Thyroid gland (tissue), 4 donors: ENCODE results near the gene TRAK1. TPM values are rescaled to one million over a fixed set of nuclear protein-coding genes. Genes with fewer than 3 reads are reported as not detected.

Experiments
- DNase-seq, 2 donors: peaks; one replicate each; pipeline ENCODE4 v3.0.0-alpha.2; 2019
- H3K27ac ChIP-seq, 3 donors: fragments of 200-600 bp; sonication (generic); 1 replicate in 2 of 3; 2 replicates in 1 of 3; pipeline ENCODE4 v1.5.1; 2016 to 2019; ENCODE audit warnings: mild to moderate bottlenecking in 1 of 3, moderate library complexity in 1 of 3
- H3K27me3 ChIP-seq: fragments of 200-600 bp; sonication (generic); one replicate; pipeline ENCODE4 v1.5.1; 2019
- H3K36me3 ChIP-seq, 2 donors: fragments of 200-600 bp; sonication (generic); one replicate each; pipeline ENCODE4 v1.5.1; 2016 to 2019
- H3K4me1 ChIP-seq, 2 donors: fragments of 200-600 bp; sonication (generic); one replicate each; pipeline ENCODE4 v1.5.1; 2017 to 2019
- H3K4me3 ChIP-seq, 3 donors: fragments of 200-600 bp; sonication (generic); replicated peaks in 1 of 3; 1 replicate in 2 of 3; 2 replicates in 1 of 3; pipeline ENCODE4 v1.5.1; 2016; ENCODE audit warnings: mild to moderate bottlenecking in 1 of 3
- H3K9me3 ChIP-seq: fragments of 200-600 bp; sonication (generic); one replicate; pipeline ENCODE4 v1.5.1; 2017
- POLR2A ChIP-seq, 2 donors: fragments of 450-650 bp; IDR thresholded peaks; one replicate each; pipeline ENCODE4 v1.6.1; 2017; ENCODE audit warnings: antibody characterized with exemption in 2 of 2, mild to moderate bottlenecking in 2 of 2, moderate library complexity in 1 of 2
- WGBS, 2 donors: methylation state at CpG; one replicate each; pipeline ENCODE4 v1.1.5; 2017; 5-methylcytosine and 5-hydroxymethylcytosine counted together
- intact Hi-C: fragments of 100-400 bp; cut with DNase I; formaldehyde crosslinking; loops from one replicate; pipeline ENCODE4 v1.15.1; 2023
- small RNA-seq: library from RNA; depleted of rRNA; stranded (forward); fragments of <200 nt; gene quantifications from one replicate; pipeline ENCODE3, GENCODE V24; 2016
- total RNA-seq, 4 donors: library from RNA; depleted of rRNA; stranded (reverse); fragments of >200 nt; gene quantifications; one replicate each; pipeline ENCODE4 v1.2.3, GENCODE V29; 2016
- TF ChIP-seq, protein P1 (sequence below), 6 experiments: fragments of 200-600 bp in 3 of 6; fragments of 450-650 bp in 3 of 6; sonication (generic) in 3 of 6; IDR thresholded peaks; one replicate each; pipeline ENCODE4 v1.5.1; 2016 to 2019; ENCODE audit warnings: antibody characterized with exemption in 6 of 6, mild to moderate bottlenecking in 2 of 6, inconsistent platforms in 1 of 6, moderate library complexity in 1 of 6

The TRAK1 gene
- total RNA-seq, 4 donors from 2014 or later = 46.1 to 87.8 (median 76.4) TPM

DNA sequence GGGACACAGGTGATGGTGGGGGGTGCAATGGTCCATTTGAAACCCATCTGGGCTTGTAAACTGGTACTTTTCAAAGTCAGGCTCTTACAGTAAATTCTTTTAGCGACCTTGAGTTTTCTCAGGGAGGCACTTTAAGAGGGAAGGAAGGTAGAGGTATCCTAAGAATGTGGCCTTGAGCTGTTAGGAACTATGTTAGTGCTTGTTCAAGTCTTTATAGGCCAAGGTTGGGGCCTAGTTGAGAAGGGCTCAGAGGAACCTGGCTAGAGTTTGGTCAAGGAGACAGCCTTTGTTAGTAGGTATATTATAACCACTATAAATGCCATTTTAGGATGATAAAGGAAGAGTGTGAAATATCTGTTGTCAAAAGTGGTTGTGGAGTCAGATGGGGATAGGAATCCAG, 184.1 kb downstream of the TRAK1 start:
- TF ChIP-seq, protein P1, sequence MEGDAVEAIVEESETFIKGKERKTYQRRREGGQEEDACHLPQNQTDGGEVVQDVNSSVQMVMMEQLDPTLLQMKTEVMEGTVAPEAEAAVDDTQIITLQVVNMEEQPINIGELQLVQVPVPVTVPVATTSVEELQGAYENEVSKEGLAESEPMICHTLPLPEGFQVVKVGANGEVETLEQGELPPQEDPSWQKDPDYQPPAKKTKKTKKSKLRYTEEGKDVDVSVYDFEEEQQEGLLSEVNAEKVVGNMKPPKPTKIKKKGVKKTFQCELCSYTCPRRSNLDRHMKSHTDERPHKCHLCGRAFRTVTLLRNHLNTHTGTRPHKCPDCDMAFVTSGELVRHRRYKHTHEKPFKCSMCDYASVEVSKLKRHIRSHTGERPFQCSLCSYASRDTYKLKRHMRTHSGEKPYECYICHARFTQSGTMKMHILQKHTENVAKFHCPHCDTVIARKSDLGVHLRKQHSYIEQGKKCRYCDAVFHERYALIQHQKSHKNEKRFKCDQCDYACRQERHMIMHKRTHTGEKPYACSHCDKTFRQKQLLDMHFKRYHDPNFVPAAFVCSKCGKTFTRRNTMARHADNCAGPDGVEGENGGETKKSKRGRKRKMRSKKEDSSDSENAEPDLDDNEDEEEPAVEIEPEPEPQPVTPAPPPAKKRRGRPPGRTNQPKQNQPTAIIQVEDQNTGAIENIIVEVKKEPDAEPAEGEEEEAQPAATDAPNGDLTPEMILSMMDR (IDR thresholded peaks at IDR 0.05) = no peak
- no peak for TF ChIP-seq POLR2A (IDR thresholded peaks at IDR 0.05)
- H3K27me3 ChIP-seq = no peaks in the 10 kb centered on the region
- DNase-seq = no peak
- intact Hi-C loops = no loop called here
- H3K9me3 ChIP-seq = no peaks in the 10 kb centered on the region
- no peaks in the 10 kb centered on the region for H3K36me3 ChIP-seq
- H3K27ac ChIP-seq = no peak overlapping the region
- H3K4me3 ChIP-seq = no peak overlapping the region
- WGBS, 2 donors = 29 to 38% methylated on average over 1 of the region's 1 CpG
- H3K4me1 ChIP-seq = no peaks in the 10 kb centered on the region

Small RNA genes within 50 kb of the gene (small RNA-seq; reads per million reads assigned to genes)
- gene RNU4-78P = not detected

Other genes starting within 250 kb of the TRAK1 start
- gene ULK4, start 129.3 kb upstream of the TRAK1 start, total RNA-seq = 10 to 100 TPM; 18.7 to 58.2 (median 43.3) TPM
- gene CCK, start 174.8 kb downstream of the TRAK1 start, total RNA-seq = under 1 TPM in 1 of 4 donors, not detected in 3; 0.89 TPM